ENCODE results near the gene SCN8A. TPM values are rescaled to one million over a fixed set of nuclear protein-coding genes. Genes with fewer than 3 reads are reported as not detected.

SCN8A gene
- total RNA-seq, 4 donors from 2014 or later = 0.08 to 0.62 (median 0.58) TPM

DNA sequence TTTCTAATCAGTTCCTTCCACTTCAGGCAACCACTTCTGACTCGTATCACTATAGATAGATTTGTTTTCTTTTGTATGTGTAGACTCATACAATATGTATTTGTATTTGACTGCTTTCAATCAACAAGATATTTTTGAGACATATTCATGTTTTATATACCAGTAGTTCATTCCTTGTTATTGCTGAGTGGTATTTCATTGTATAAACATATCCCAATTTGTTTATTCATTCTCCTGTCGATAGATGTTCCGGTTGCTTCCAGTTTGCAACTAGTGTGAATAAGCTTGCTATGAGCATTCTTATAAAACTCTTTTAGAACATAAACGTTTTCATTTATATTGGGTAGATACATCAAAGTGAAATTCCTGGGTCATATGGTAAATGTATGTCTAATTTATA, 138.3 kb downstream of the SCN8A start:
- no peaks in the 10 kb centered on the region for H3K36me3 ChIP-seq
- no peak for TF ChIP-seq POLR2A (IDR thresholded peaks at IDR 0.05)
- no peak for TF ChIP-seq POLR2AphosphoS5 (IDR thresholded peaks at IDR 0.05)
- TF ChIP-seq EP300 (IDR thresholded peaks at IDR 0.05) = no peak
- TF ChIP-seq, protein P1, sequence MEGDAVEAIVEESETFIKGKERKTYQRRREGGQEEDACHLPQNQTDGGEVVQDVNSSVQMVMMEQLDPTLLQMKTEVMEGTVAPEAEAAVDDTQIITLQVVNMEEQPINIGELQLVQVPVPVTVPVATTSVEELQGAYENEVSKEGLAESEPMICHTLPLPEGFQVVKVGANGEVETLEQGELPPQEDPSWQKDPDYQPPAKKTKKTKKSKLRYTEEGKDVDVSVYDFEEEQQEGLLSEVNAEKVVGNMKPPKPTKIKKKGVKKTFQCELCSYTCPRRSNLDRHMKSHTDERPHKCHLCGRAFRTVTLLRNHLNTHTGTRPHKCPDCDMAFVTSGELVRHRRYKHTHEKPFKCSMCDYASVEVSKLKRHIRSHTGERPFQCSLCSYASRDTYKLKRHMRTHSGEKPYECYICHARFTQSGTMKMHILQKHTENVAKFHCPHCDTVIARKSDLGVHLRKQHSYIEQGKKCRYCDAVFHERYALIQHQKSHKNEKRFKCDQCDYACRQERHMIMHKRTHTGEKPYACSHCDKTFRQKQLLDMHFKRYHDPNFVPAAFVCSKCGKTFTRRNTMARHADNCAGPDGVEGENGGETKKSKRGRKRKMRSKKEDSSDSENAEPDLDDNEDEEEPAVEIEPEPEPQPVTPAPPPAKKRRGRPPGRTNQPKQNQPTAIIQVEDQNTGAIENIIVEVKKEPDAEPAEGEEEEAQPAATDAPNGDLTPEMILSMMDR (IDR thresholded peaks at IDR 0.05) = no peak
- no peak overlapping the region for H3K27ac ChIP-seq
- 74% methylated on average over 4 of the region's 4 CpGs for WGBS
- no peaks in the 10 kb centered on the region for H3K4me1 ChIP-seq
- DNase-seq (ENCODE audit: low spot score in 2 of 2) = no peak
- no peak overlapping the region for H3K4me3 ChIP-seq
- H3K27me3 ChIP-seq = no peaks in the 10 kb centered on the region
- H3K9me3 ChIP-seq = no peaks in the 10 kb centered on the region

DNA sequence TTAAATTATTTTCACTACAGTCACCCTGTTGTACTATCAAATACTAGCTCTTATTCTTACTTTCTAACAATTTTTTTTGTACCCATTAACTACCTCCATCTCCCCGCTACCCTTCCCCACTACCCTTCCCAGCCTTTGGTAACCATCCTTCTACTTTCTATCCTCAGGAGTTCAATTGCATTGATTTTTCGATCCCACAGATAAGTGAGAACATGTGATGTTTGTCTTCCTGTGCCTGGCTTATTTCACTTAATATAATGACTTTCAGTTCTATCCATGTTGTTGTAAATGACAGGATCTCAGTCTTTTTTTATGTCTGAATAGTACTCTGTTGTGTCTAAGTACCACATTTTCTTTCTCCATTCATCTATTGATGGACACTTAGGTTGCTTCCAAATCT, 139.7 kb downstream of the SCN8A start:
- Histone ChIP-seq H3K27me3 (no peaks in the 10 kb centered on the region), H3K36me3 (no peaks in the 10 kb centered on the region), H3K4me1 (no peaks in the 10 kb centered on the region), H3K27ac (no peak overlapping the region), H3K4me3 (no peak overlapping the region), H3K9me3 (no peaks in the 10 kb centered on the region)
- no peak for TF ChIP-seq POLR2AphosphoS5 (IDR thresholded peaks at IDR 0.05)
- TF ChIP-seq POLR2A (IDR thresholded peaks at IDR 0.05) = no peak
- TF ChIP-seq EP300 (IDR thresholded peaks at IDR 0.05) = no peak
- TF ChIP-seq, protein P1 (IDR thresholded peaks at IDR 0.05) = no peak
- WGBS = 49% methylated on average over 2 of the region's 2 CpGs
- DNase-seq (ENCODE audit: low spot score in 2 of 2) = no peak

DNA sequence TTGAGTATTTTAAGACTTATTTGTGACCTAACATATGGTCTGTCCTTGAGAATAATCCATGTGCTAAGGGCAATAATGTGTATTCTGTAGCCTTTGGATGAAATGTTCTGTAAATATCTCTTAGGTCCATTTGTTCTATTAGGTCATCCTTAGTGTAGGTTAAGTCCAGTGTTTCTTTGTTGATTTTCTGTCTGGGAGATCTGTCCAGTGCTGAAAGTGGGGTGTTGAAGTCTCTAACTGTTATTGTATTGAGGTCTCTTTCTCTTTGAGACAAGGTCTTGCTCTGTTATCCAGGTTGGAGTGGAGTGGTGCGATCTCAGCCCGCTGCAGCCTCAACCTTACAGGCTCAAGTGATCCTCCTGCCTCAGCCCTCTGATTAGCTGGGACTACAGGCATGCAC, 149.5 kb downstream of the SCN8A start:
- H3K9me3 ChIP-seq = no peaks in the 10 kb centered on the region
- H3K36me3 ChIP-seq = no peaks in the 10 kb centered on the region
- H3K27me3 ChIP-seq = no peaks in the 10 kb centered on the region
- WGBS = 96% methylated on average over 2 of the region's 2 CpGs
- no peak overlapping the region for H3K4me3 ChIP-seq
- no peak overlapping the region for H3K27ac ChIP-seq
- TF ChIP-seq EP300 (IDR thresholded peaks at IDR 0.05) (no peak), POLR2AphosphoS5 (IDR thresholded peaks at IDR 0.05) (no peak), POLR2A (IDR thresholded peaks at IDR 0.05) (no peak)
- TF ChIP-seq, protein P1 (IDR thresholded peaks at IDR 0.05) = no peak
- DNase-seq (ENCODE audit: low spot score in 2 of 2) = no peak
- no peaks in the 10 kb centered on the region for H3K4me1 ChIP-seq

DNA sequence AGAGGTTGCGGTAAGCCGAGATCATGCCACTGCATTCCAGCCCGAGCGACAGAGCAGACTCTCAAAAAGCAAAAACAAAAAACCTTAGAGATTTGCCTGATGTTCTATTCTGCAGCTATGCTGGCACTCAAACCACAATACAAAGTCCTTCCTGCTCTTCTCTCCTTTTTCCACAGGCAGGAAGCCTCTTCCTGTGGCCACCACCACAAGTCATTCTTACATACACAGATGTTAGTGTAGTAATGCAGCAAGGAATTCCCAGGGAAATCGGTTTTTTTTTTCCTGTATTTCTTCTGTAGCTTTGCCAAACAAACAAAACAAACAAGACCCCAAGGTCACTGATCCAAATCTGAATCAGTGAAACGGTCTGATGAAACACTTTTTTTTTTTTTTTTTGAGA, 153.2 kb downstream of the SCN8A start:
- Histone ChIP-seq H3K36me3 (no peaks in the 10 kb centered on the region), H3K27me3 (no peaks in the 10 kb centered on the region), H3K27ac (no peak overlapping the region), H3K4me3 (no peak overlapping the region), H3K4me1 (no peaks in the 10 kb centered on the region), H3K9me3 (no peaks in the 10 kb centered on the region)
- DNase-seq (ENCODE audit: low spot score in 2 of 2) = no peak
- TF ChIP-seq EP300 (IDR thresholded peaks at IDR 0.05) (no peak), POLR2AphosphoS5 (IDR thresholded peaks at IDR 0.05) (no peak), POLR2A (IDR thresholded peaks at IDR 0.05) (no peak)
- TF ChIP-seq, protein P1 (IDR thresholded peaks at IDR 0.05) = no peak
- 72% methylated on average over 6 of the region's 6 CpGs for WGBS

DNA sequence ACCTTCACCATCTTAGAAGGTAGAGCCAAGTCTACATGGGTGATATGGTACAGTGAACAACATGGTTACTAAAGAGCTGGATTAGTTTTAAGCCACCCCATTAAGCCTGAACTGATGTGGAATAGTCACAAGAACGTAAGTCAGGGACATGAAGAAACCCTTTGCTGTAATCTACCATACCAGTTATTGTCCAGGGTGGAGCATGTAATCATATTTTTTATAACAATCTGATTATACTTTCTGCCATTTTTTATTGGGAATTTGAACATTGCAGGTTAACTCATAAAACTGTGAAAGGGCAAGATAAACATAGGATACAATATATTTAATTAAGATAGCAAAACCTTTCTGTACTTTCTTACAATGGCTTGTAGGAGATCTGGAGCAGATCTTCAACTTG, 153.9 kb downstream of the SCN8A start:
- Histone ChIP-seq H3K27ac (no peak overlapping the region), H3K27me3 (no peaks in the 10 kb centered on the region), H3K36me3 (no peaks in the 10 kb centered on the region), H3K4me1 (no peaks in the 10 kb centered on the region), H3K9me3 (no peaks in the 10 kb centered on the region), H3K4me3 (no peak overlapping the region)
- WGBS = 100% methylated on average over 1 of the region's 1 CpG
- no peak for DNase-seq (ENCODE audit: low spot score in 2 of 2)
- TF ChIP-seq POLR2AphosphoS5 (IDR thresholded peaks at IDR 0.05) (no peak), POLR2A (IDR thresholded peaks at IDR 0.05) (no peak), EP300 (IDR thresholded peaks at IDR 0.05) (no peak)
- TF ChIP-seq, protein P1 (IDR thresholded peaks at IDR 0.05) = no peak
